K562 (cell line): ENCODE measurements around the gene KRTAP2-3. TPM values are rescaled to one million over a fixed set of nuclear protein-coding genes. Genes with fewer than 3 reads are reported as not detected.
A peak's percentile ranks its signal among the peaks of the same experiment; 100 is the strongest.

Source experiments
- ATAC-seq: fragments of 200-7000 bp; cut with Tn5 transposase; 3 replicates; pipeline ENCODE4 v1.9.1; 2020; ENCODE audit warnings: moderate library complexity
- BruUV-seq: library from RNA; stranded (reverse); fragments of 400-500 nt; replicated peaks from 2 replicates; lab custom pipeline; 2021; lab: Mats Ljungman, UMichigan
- CTCF ChIA-PET: fragments of 300-600 bp; formaldehyde crosslinking; extraction: SDS; loops from one replicate; lab custom pipeline; 2021; ENCODE audit warnings: low intra/inter-chr PET ratio; lab: Yijun Ruan, JAX
- POLR2A ChIA-PET: fragments of 300-600, 350-650 bp; sonication (Branson Sonifier 250); formaldehyde crosslinking; extraction: SDS; loops from one replicate; lab custom pipeline; 2021; ENCODE audit warnings: antibody characterized with exemption, inconsistent platforms; lab: Yijun Ruan, JAX
- DNase-seq, 4 experiments: peaks; one replicate each; pipeline versions ENCODE4 v3.0.0 to v3.0.0-alpha.2; 2011 to 2018; ENCODE audit warnings: low spot score in 3 of 4, mixed read lengths in 3 of 4; ENCODE audit errors: extremely low read depth in 1 of 4
- FAIRE-seq: peaks from 2 replicates; lab custom pipeline; 2011; peaks lifted over from hg19 to GRCh38; lab: Jason Lieb, UNC
- H2AFZ ChIP-seq: 2 replicates; pipeline ENCODE4 v1.6.0; 2011; ENCODE audit warnings: low read depth, low read length, control low read depth, inconsistent platforms
- H3K27ac ChIP-seq: fragments of 200-600 bp; 3 replicates; pipeline ENCODE4 v1.8.0; 2011; ENCODE audit warnings: low read depth, mild to moderate bottlenecking, control low read depth, inconsistent platforms, low read length, moderate library complexity, mixed read lengths; ENCODE audit errors: extremely low read depth
- H3K27me3 ChIP-seq, 2 experiments: fragments of 300-600 bp in 1 of 2; 2 replicates in 1 of 2; 3 replicates in 1 of 2; pipeline versions ENCODE4 v1.6.0 to v1.8.0; 2011; ENCODE audit warnings: inconsistent platforms in 2 of 2, low read length in 2 of 2, mild to moderate bottlenecking in 1 of 2, mixed read lengths in 1 of 2, moderate library complexity in 1 of 2; ENCODE audit not compliant: control insufficient read depth in 2 of 2, insufficient read depth in 2 of 2
- H3K36me3 ChIP-seq: fragments of 300-600 bp; 3 replicates; pipeline ENCODE4 v1.8.0; 2011; ENCODE audit warnings: mild to moderate bottlenecking, low read length, inconsistent platforms; ENCODE audit not compliant: control insufficient read depth, insufficient read depth
- H3K4me1 ChIP-seq, 2 experiments: fragments of 200-600 bp in 1 of 2; replicated peaks in 1 of 2; 2 replicates in 1 of 2; 3 replicates in 1 of 2; pipeline versions ENCODE4 v1.5.1 to v1.8.0; 2011; ENCODE audit warnings: inconsistent platforms in 2 of 2, low read length in 2 of 2, mild to moderate bottlenecking in 1 of 2, mixed read lengths in 1 of 2, moderate library complexity in 1 of 2; ENCODE audit not compliant: control insufficient read depth in 2 of 2, insufficient read depth in 2 of 2
- H3K4me2 ChIP-seq: 2 replicates; pipeline ENCODE4 v1.6.1; 2011; ENCODE audit warnings: low read length, control low read depth, inconsistent platforms, mixed read lengths; ENCODE audit not compliant: insufficient read depth
- H3K4me3 ChIP-seq: fragments of 200-600 bp; sonication (generic), shearing (Covaris generic); 2 replicates; pipeline ENCODE4 v1.5.1; 2016; ENCODE audit warnings: control low read depth, inconsistent platforms
- H3K79me2 ChIP-seq: fragments of 200-600 bp; 3 replicates; pipeline ENCODE4 v1.8.0; 2011; ENCODE audit warnings: low read length, inconsistent platforms; ENCODE audit not compliant: control insufficient read depth, insufficient read depth
- H3K9ac ChIP-seq, 2 experiments: 2 replicates each; pipeline versions ENCODE4 v1.6.0 to v1.6.1; 2011; ENCODE audit warnings: low read depth in 2 of 2, low read length in 2 of 2, control low read depth in 1 of 2, inconsistent platforms in 1 of 2, mild to moderate bottlenecking in 1 of 2, mixed read lengths in 1 of 2; ENCODE audit not compliant: insufficient read depth in 1 of 2
- H3K9me1 ChIP-seq: one replicate; pipeline ENCODE4 v1.6.0; 2011; ENCODE audit warnings: inconsistent platforms, mild to moderate bottlenecking, low read length, moderate library complexity; ENCODE audit not compliant: control insufficient read depth, insufficient read depth
- H3K9me3 ChIP-seq: replicated peaks from 2 replicates; pipeline ENCODE4 v1.5.1; 2011; ENCODE audit warnings: low read depth, low read length, inconsistent platforms; ENCODE audit not compliant: control insufficient read depth, insufficient read depth
- H4K20me1 ChIP-seq: replicated peaks from 2 replicates; pipeline ENCODE4 v1.6.1; 2011; ENCODE audit warnings: low read length, inconsistent platforms, mixed read lengths; ENCODE audit not compliant: control insufficient read depth, insufficient read depth
- CBFA2T2 ChIP-seq: fragments of 450-650 bp; conservative IDR thresholded peaks from 2 replicates; pipeline ENCODE4 v1.6.1; 2017; ENCODE audit warnings: mild to moderate bottlenecking
- CEBPB ChIP-seq: fragments of 450-650 bp; IDR thresholded peaks from 2 replicates; pipeline ENCODE4 v1.6.1; 2016; ENCODE audit warnings: missing genetic modification characterization, missing compliant biosample characterization
- DIDO1 ChIP-seq: fragments of 450-650 bp; IDR thresholded peaks from 2 replicates; pipeline ENCODE4 v1.6.1; 2016; ENCODE audit warnings: low read depth, missing biosample characterization, missing genetic modification characterization
- EP400 ChIP-seq: fragments of 450-650 bp; IDR thresholded peaks from 2 replicates; pipeline ENCODE4 v1.6.1; 2017; ENCODE audit warnings: antibody characterized with exemption, mild to moderate bottlenecking, moderate library complexity
- ERF ChIP-seq: fragments of 450-650 bp; formaldehyde crosslinking; IDR thresholded peaks from 2 replicates; pipeline ENCODE4 v1.4.0; 2020; ENCODE audit warnings: mild to moderate bottlenecking, mixed read lengths
- GTF2F1 ChIP-seq: IDR thresholded peaks from 2 replicates; pipeline ENCODE4 v1.6.1; 2011; ENCODE audit warnings: low read depth, low read length, improper control_type of control experiment
- HDAC3 ChIP-seq: fragments of 450-650 bp; IDR thresholded peaks from 2 replicates; pipeline ENCODE4 v1.6.1; 2018; ENCODE audit warnings: borderline replicate concordance, mild to moderate bottlenecking, moderate library complexity; ENCODE audit not compliant: partially characterized antibody
- KHSRP ChIP-seq: fragments of 450-650 bp; IDR thresholded peaks from 2 replicates; pipeline ENCODE4 v1.6.1; 2017
- NFRKB ChIP-seq: fragments of 450-650 bp; IDR thresholded peaks from 2 replicates; pipeline ENCODE4 v1.6.1; 2016; ENCODE audit warnings: low read depth
- NFXL1 ChIP-seq: fragments of 450-650 bp; formaldehyde crosslinking; IDR thresholded peaks from 2 replicates; pipeline ENCODE4 v1.4.0; 2021; ENCODE audit warnings: mild to moderate bottlenecking
- NR2C2 ChIP-seq, 2 experiments: fragments of 200-800 bp in 1 of 2; sonication (Bioruptor generic) in 1 of 2; sonication (generic) in 1 of 2; formaldehyde crosslinking in 1 of 2; IDR thresholded peaks; 2 replicates each; pipeline versions ENCODE4 v1.6.1 to v1.8.0; 2016 to 2022; ENCODE audit warnings: mild to moderate bottlenecking in 1 of 2, missing compliant biosample characterization in 1 of 2, missing genetic modification characterization in 1 of 2, missing genetic modification reagents in 1 of 2
- NR2F6 ChIP-seq: fragments of 450-650 bp; formaldehyde crosslinking; IDR thresholded peaks from 2 replicates; pipeline ENCODE4 v1.4.0; 2020; ENCODE audit warnings: mild to moderate bottlenecking
- PHF21A ChIP-seq: fragments of 450-650 bp; IDR thresholded peaks from 2 replicates; pipeline ENCODE4 v1.6.1; 2017; ENCODE audit warnings: low read depth, borderline replicate concordance
- POLR2B ChIP-seq: fragments of 450-650 bp; IDR thresholded peaks from 2 replicates; pipeline ENCODE4 v1.6.1; 2018; ENCODE audit warnings: low read depth; ENCODE audit not compliant: partially characterized antibody
- SMARCA4 ChIP-seq: fragments of 450-650 bp; IDR thresholded peaks from 2 replicates; pipeline ENCODE4 v1.6.1; 2016
- TAF1 ChIP-seq: IDR thresholded peaks from 2 replicates; pipeline ENCODE4 v1.6.1; 2011; ENCODE audit warnings: mild to moderate bottlenecking, low read length, moderate library complexity; ENCODE audit not compliant: insufficient read depth, control insufficient read depth, severe bottlenecking; ENCODE audit errors: extremely low read depth
- ZNF12 ChIP-seq: sonication (generic); formaldehyde crosslinking; IDR thresholded peaks from 2 replicates; pipeline ENCODE4 v1.4.0; 2020; ENCODE audit warnings: mild to moderate bottlenecking, missing genetic modification reagents
- ZNF124 ChIP-seq: sonication (generic); formaldehyde crosslinking; IDR thresholded peaks from 2 replicates; pipeline ENCODE4 v1.8.1; 2022; ENCODE audit warnings: missing genetic modification reagents
- ZNF586 ChIP-seq: fragments of 450-650 bp; formaldehyde crosslinking; conservative IDR thresholded peaks from 2 replicates; pipeline ENCODE4 v1.4.0; 2020; ENCODE audit warnings: mild to moderate bottlenecking, moderate library complexity
- WGBS: fragments of 100-300 bp; shearing (Covaris generic); methylation state at CpG from one replicate; pipeline ENCODE4 v1.1.6; 2016; ENCODE audit warnings: low coverage, mixed read lengths; ENCODE audit not compliant: insufficient coverage; ENCODE audit errors: missing lambda C conversion rate; 5-methylcytosine and 5-hydroxymethylcytosine counted together
- in situ Hi-C: fragments of 300-500 bp; cut with MboI; formaldehyde crosslinking; loops from 4 replicates; pipeline ENCODE4 v1.15.0; 2018; ENCODE audit warnings: inconsistent platforms, mixed read lengths
- intact Hi-C: fragments of 100-400 bp; cut with micrococcal nuclease; formaldehyde crosslinking; loops from 2 replicates; pipeline ENCODE4 v1.14.2; 2022
- polyA plus RNA-seq, 8 experiments: library from polyadenylated mRNA; depleted of rRNA in 4 of 8; stranded (reverse) in 5 of 8; unstranded in 3 of 8; fragments of >200 nt; fragmentation: Nextera tagmentation in 2 of 8; fragmentation: Illumina TruSeq in 1 of 8; extraction: Ambion mirVana in 2 of 8; extraction: Trizol in 1 of 8; gene quantifications; 2 replicates each; pipeline versions ENCODE4 v1.2.1 to v1.2.3, GENCODE V29; 2011 to 2014; ENCODE audit warnings: inconsistent platforms in 1 of 8, missing spikeins in 1 of 8
- total RNA-seq, 7 experiments: library from RNA; depleted of rRNA in 6 of 7; stranded (reverse); fragments of >200 nt in 6 of 7; fragmentation: Illumina TruSeq in 2 of 7; extraction: Trizol in 2 of 7; gene quantifications; 2 replicates each; pipeline versions ENCODE4 v1.2.1 to v1.2.3, GENCODE V29; 2011 to 2021; ENCODE audit warnings: low replicate concordance in 1 of 7
- TF ChIP-seq, protein P1 (sequence below): fragments of 250-450 bp; sonication (Bioruptor Pico); IDR thresholded peaks from 2 replicates; pipeline ENCODE4 v1.8.0; 2022; ENCODE audit warnings: moderate library complexity, mild to moderate bottlenecking, inconsistent platforms
- TF ChIP-seq, protein P2 (sequence below): fragments of 450-650 bp; IDR thresholded peaks from 2 replicates; pipeline ENCODE4 v1.6.1; 2016; ENCODE audit warnings: missing biosample characterization, missing genetic modification characterization

The KRTAP2-3 gene
- total and polyA plus RNA-seq, 9 of the 15 experiments (the other 6 are each of a cell fraction or from before 2014, with no cell fraction given): not detected

DNA sequence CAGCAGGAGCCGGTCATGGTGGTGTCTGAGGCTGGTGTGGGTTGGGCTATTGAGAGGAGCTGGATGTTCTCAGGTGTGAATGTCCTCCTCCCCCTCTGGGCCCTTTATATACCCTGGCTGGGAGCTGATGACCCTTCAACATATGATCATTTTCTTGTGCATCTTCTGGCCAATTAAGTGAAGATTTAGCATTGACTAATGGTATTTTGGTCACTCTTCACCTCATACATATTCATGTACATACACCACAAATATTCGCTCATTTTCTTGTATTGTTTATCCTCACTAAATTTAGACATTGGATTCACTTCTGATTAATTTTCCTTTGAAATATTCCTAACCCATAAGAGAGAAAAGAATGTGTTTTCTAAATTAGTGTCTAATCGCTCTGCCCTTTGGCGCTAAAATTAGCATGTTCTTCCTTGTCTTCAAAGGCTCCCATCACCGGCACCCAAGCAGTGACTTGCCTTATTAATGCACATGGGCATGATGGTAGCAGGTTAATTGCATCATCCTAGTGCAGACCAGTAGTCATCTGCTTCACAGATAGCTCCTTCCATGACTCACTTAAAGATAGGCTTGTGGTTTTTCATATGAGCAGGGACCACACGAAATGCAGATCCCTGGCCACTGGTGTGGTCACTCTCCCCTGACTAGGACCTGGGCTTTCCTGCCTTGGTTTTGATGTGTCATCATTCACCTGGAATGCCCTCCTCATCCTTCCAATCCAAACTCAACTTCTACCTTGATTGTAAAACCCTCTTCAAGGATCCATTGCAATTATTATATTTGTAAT is 6.1 kb upstream of the KRTAP2-3 start, which contains the start of gene KRTAP2-4:
Gene KRTAP2-4, minus strand, starts transcription at position 51 of the 796 bp plus-strand sequence. Its CDS starts 34 bp downstream, at position 17.
- POLR2A ChIA-PET: no interaction called here
- H3K4me2 ChIP-seq: no peak within 1 kb of the TSS
- intact Hi-C loops: no loop called here
- H3K27me3 ChIP-seq: no peaks in the 10 kb centered on the region; a peak in 1 of 5 replicates
- 0% methylated on average over 5 of the region's 6 CpGs for WGBS
- no peaks in the 10 kb centered on the region for H3K9me3 ChIP-seq
- H3K4me1 ChIP-seq: peaks cover 0 to 5% of the 10 kb centered on the region in 2 experiments; a peak in 2 of 5 replicates
- H4K20me1 ChIP-seq: no peaks in the 10 kb centered on the region
- CTCF ChIA-PET: no interaction called here
- ATAC-seq (peak; percentile 76), FAIRE-seq (peak; percentile 76), DNase-seq (peak; percentile 9 to 23 (median 11))
- in situ Hi-C loops: no loop called here
- H3K9ac ChIP-seq: no peak within 1 kb of the TSS
- H3K4me3 ChIP-seq: no peak within 1 kb of the TSS
- no peak within 1 kb of the TSS for H2AFZ ChIP-seq
- no peaks in the 10 kb centered on the region for H3K36me3 ChIP-seq
- H3K79me2 ChIP-seq: no peaks in the 10 kb centered on the region
- H3K9me1 ChIP-seq: no peaks in the 10 kb centered on the region
- BruUV-seq: no TSS peak
- no peak within 1 kb of the TSS for H3K27ac ChIP-seq
- TF ChIP-seq NFXL1 (no peak; the same call in 1 of the 2 replicates), ZNF586 (no peak), ERF (no peak), POLR2B (no peak), TAF1 (no peak), SMARCA4 (peak; percentile 79; the same call in 1 of the 2 replicates), CBFA2T2 (no peak), CEBPB (tag) (peak; percentile 91), DIDO1 (tag) (no peak), NR2F6 (CRISPR knock-in tag) (no peak), HDAC3 (no peak), ZNF12 (CRISPR knock-in tag) (no peak), KHSRP (no peak), NR2C2 (CRISPR knock-in tag; IDR thresholded peaks at IDR 0.05) (no peak), NR2C2 (tag; IDR thresholded peaks at IDR 0.05) (peak; percentile 33; the same call in 1 of the 2 replicates), NFRKB (no peak), ZNF124 (no peak), EP400 (peak; percentile 49; the same call in 1 of the 2 replicates), PHF21A (no peak), GTF2F1 (no peak)
- TF ChIP-seq, protein P1, sequence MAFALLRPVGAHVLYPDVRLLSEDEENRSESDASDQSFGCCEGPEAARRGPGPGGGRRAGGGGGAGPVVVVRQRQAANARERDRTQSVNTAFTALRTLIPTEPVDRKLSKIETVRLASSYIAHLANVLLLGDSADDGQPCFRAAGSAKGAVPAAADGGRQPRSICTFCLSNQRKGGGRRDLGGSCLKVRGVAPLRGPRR (CRISPR knock-in tag): no peak
- TF ChIP-seq, protein P2, sequence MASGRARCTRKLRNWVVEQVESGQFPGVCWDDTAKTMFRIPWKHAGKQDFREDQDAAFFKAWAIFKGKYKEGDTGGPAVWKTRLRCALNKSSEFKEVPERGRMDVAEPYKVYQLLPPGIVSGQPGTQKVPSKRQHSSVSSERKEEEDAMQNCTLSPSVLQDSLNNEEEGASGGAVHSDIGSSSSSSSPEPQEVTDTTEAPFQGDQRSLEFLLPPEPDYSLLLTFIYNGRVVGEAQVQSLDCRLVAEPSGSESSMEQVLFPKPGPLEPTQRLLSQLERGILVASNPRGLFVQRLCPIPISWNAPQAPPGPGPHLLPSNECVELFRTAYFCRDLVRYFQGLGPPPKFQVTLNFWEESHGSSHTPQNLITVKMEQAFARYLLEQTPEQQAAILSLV (tag): peak; percentile 75
